H1 (cell line): Measurements from ENCODE around the gene TJP3.

ENCODE experiments used
- BACH1 ChIP-seq: IDR thresholded peaks from 2 replicates; pipeline ENCODE4 v1.6.1; 2012; ENCODE audit warnings: low read length, improper control_type of control experiment
- POLR2AphosphoS5 ChIP-seq: IDR thresholded peaks from 2 replicates; pipeline ENCODE4 v1.6.1; 2011; ENCODE audit warnings: low read depth, low read length
- RXRA ChIP-seq: IDR thresholded peaks from 2 replicates; pipeline ENCODE4 v1.6.1; 2011; ENCODE audit warnings: low read depth, mild to moderate bottlenecking, low read length, moderate library complexity; ENCODE audit not compliant: insufficient read depth
- SIX5 ChIP-seq: IDR thresholded peaks from 2 replicates; pipeline ENCODE4 v1.6.1; 2011; ENCODE audit warnings: mild to moderate bottlenecking, low read depth, low read length
- TEAD4 ChIP-seq: IDR thresholded peaks from 2 replicates; pipeline ENCODE4 v1.6.1; 2012; ENCODE audit warnings: low read depth, low read length, inconsistent platforms, mixed read lengths
- YY1 ChIP-seq: IDR thresholded peaks from 2 replicates; pipeline ENCODE4 v1.6.1; 2011; ENCODE audit warnings: low read depth, mild to moderate bottlenecking, low read length
- TF ChIP-seq, protein P1 (sequence below), 3 experiments: IDR thresholded peaks; 1 replicate in 2 of 3; 2 replicates in 1 of 3; pipeline versions ENCODE4 v1.5.1 to v1.6.1; 2011; ENCODE audit warnings: low read length in 3 of 3, mild to moderate bottlenecking in 3 of 3, inconsistent platforms in 2 of 3, low read depth in 1 of 3, moderate library complexity in 1 of 3; ENCODE audit not compliant: insufficient read depth in 1 of 3; ENCODE audit errors: control extremely low read depth in 1 of 3
- TF ChIP-seq, protein P2 (sequence below): IDR thresholded peaks from 2 replicates; pipeline ENCODE4 v1.6.1; 2012; ENCODE audit warnings: inconsistent platforms

DNA sequence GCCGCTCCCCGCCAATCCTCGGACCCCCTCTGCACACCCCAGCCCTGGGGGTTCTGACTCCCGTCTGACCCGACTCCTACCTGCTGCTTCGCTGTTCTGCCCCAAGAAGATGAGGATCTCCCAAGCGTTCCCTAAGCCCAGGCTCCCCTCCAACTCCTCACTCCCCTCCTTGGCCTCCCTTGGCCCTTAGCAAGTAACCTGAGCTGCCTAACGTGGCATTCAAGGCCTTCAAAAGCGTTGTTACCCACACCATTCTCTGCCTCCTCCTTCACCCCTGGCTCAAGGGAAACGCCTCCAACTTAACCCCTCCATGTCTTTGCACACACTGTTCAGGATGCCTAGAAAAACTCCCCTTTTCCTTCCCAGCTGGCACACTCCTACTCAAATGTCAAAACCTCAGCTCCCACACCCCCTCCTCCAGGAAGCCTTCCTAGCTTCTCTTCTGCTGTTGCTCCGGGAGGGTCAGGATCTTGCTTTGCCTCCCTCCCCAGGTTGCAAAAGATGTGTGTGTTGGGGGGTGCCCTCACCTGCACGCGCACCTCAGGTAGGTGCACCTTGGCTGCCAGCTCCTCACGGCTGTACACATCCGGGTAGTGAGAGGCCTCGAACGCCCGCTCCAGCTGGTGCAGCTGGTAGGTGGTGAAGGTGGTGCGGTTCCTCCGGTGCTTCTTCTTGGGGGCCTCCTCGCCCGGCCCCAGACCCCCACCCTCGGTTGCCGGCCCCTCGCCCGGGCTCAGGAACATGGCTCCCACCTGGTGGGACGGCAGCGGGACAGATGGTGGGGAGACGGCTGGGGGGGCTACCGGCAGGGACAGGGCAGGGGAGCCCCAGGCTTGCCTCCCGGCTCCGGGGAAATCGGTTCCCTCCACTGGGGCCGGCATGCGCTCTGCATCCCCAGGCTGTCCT is 63.1 kb downstream of the TJP3 start:
- no peak for TF ChIP-seq POLR2AphosphoS5
- TF ChIP-seq YY1, result no peak
- TF ChIP-seq, protein P1, sequence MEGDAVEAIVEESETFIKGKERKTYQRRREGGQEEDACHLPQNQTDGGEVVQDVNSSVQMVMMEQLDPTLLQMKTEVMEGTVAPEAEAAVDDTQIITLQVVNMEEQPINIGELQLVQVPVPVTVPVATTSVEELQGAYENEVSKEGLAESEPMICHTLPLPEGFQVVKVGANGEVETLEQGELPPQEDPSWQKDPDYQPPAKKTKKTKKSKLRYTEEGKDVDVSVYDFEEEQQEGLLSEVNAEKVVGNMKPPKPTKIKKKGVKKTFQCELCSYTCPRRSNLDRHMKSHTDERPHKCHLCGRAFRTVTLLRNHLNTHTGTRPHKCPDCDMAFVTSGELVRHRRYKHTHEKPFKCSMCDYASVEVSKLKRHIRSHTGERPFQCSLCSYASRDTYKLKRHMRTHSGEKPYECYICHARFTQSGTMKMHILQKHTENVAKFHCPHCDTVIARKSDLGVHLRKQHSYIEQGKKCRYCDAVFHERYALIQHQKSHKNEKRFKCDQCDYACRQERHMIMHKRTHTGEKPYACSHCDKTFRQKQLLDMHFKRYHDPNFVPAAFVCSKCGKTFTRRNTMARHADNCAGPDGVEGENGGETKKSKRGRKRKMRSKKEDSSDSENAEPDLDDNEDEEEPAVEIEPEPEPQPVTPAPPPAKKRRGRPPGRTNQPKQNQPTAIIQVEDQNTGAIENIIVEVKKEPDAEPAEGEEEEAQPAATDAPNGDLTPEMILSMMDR (IDR thresholded peaks at IDR 0.05; ENCODE audit: control extremely low read depth in 1 of 3, insufficient read depth in 1 of 3, low read depth in 1 of 3, low read length in 3 of 3), result no peak
- no peak for TF ChIP-seq RXRA
- no peak for TF ChIP-seq SIX5
- no peak for TF ChIP-seq BACH1
- TF ChIP-seq, protein P2, sequence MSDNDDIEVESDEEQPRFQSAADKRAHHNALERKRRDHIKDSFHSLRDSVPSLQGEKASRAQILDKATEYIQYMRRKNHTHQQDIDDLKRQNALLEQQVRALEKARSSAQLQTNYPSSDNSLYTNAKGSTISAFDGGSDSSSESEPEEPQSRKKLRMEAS, result no peak
- no peak for TF ChIP-seq TEAD4
